ENCODE data around the gene TAAR8.
"Not testable (repeated sequence)": the region's sequence is repeated elsewhere in the genome, so short reads cannot be mapped to it uniquely, and the experiment has no call there.

Gene TAAR8

DNA sequence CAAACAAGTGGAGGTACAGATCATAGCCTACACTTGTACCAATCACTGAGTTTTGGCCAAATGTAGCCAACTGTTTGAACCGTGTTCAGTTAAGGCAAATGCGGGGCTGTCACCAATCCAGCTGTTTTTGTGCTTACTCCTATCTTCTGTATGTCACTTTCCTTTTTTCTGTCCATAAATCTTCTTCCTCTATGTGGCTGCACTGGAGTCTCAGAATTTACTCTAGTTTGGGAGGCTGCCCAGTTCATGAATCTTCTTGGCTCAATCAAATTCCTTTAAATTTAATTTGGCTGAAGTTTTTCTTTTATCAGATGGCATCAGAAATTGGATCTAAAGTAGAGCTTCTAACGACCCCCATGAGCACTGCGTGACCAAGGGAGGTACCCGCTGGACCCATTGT, 27.8 kb upstream of the TAAR8 start:
- TF ChIP-seq, protein P1, sequence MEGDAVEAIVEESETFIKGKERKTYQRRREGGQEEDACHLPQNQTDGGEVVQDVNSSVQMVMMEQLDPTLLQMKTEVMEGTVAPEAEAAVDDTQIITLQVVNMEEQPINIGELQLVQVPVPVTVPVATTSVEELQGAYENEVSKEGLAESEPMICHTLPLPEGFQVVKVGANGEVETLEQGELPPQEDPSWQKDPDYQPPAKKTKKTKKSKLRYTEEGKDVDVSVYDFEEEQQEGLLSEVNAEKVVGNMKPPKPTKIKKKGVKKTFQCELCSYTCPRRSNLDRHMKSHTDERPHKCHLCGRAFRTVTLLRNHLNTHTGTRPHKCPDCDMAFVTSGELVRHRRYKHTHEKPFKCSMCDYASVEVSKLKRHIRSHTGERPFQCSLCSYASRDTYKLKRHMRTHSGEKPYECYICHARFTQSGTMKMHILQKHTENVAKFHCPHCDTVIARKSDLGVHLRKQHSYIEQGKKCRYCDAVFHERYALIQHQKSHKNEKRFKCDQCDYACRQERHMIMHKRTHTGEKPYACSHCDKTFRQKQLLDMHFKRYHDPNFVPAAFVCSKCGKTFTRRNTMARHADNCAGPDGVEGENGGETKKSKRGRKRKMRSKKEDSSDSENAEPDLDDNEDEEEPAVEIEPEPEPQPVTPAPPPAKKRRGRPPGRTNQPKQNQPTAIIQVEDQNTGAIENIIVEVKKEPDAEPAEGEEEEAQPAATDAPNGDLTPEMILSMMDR (IDR thresholded peaks at IDR 0.05; ENCODE audit: insufficient read depth, low read depth, low read length, missing control alignments), result no peak
- no peak for DNase-seq (ENCODE audit: low read depth)
- no peak overlapping the region for H3K4me3 ChIP-seq (ENCODE audit: low read depth, low read length)

DNA sequence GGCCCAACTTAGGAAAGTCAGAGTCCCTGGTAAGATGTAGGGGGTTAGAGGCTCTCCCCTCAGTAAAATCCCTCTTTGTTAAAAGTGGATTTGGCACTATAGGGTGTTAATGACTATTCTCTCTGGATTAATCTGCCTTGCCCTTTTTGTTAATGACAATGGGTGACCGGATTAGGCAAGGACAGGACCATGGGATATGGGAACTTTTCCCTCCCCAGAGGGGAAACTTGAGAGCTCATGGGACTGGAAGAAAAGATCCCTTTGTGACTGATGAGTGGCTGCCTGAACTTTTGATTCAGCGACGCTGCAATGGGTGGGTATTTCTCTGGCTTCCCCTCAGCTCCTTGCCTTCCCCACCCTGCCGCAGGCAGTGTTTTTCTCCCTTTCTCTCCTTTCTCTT, 26.6 kb upstream of the TAAR8 start:
- TF ChIP-seq, protein P1 (IDR thresholded peaks at IDR 0.05; ENCODE audit: insufficient read depth, low read depth, low read length, missing control alignments), result no peak
- no peak for DNase-seq (ENCODE audit: low read depth)
- H3K4me3 ChIP-seq (ENCODE audit: low read depth, low read length), result no peak overlapping the region

DNA sequence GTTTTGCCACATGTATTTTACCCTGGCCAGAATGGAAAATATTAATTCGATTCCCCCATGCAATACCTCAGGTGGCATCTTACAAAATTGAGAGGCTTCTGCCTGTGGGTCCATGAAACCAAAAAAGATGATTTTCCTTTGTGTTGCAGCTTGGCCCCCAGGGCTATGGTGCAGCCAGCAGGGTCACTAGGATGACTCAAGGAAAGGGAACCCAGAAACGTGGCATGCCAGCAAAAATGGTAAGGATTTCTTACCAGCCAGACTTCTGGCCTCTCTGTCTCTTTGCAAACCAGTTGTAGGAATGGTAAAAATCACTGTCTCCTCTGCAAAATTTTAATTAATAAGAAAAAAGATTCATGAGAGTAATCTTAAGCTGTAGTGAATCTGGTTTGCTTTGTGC, 26.0 kb upstream of the TAAR8 start:
- TF ChIP-seq, protein P1 (IDR thresholded peaks at IDR 0.05; ENCODE audit: insufficient read depth, low read depth, low read length, missing control alignments), result no peak
- H3K4me3 ChIP-seq (ENCODE audit: low read depth, low read length), result no peak overlapping the region
- DNase-seq (ENCODE audit: low read depth), result no peak

DNA sequence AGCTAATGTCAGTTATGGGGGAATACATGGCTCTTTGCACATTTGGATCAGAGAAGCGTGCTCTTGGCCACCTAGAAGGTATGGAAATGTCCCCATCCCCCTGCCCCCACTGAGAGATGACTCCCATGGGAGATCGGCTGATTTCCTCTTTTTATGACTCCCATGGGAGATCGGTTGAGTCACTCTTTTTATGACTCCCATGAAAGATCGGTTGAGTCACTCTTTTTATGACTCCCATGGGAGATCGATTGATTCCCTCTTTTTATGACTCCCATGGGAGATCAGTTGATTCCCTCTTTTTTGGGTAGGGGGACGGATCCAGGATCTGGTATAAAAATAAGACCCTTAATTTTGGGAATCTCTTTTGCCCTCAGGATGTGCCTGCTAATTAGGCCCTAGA, 24.7 kb upstream of the TAAR8 start:
- no peak for DNase-seq (ENCODE audit: low read depth)
- TF ChIP-seq, protein P1 (IDR thresholded peaks at IDR 0.05; ENCODE audit: insufficient read depth, low read depth, low read length, missing control alignments), result no peak
- no peak overlapping the region for H3K4me3 ChIP-seq (ENCODE audit: low read depth, low read length)

DNA sequence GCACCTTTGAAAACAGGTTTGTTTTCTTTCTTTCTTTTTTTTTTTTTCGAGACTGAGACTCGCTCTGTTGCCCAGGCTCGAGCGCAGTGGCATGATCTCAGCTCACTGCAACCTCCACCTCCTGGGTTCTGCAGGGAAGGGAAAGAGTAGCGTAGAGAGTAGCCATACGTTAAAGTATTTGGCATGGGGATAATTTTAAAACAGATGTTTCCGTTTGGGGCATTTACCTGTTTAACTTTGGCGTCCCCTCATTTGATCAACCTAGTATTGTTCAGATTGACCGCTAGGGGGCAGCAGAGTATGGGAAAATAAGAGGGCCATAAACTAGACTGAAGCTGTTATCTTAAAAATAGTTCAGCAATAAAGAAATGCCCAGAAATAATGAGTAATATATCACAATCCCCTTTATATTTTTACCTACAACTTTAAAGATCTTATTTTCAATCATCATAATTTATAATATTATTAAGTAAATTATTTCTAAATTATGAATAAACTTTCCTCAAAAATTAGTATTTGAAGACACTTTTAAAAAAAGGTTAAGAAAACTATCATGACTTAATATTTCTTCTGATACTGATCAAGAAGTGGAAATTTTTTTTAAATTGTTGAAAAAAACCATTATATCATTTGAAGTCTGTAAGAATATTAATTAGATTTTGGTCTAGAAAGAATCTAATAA, 22.0 kb upstream of the TAAR8 start:
- peak; percentile 82 for DNase-seq (ENCODE audit: low read depth)
- peak overlapping the region; percentile 27; the same call in 1 of the 2 replicates for H3K4me3 ChIP-seq (ENCODE audit: low read depth, low read length)
- TF ChIP-seq, protein P1 (IDR thresholded peaks at IDR 0.05; ENCODE audit: insufficient read depth, low read depth, low read length, missing control alignments), result peak; percentile 69

DNA sequence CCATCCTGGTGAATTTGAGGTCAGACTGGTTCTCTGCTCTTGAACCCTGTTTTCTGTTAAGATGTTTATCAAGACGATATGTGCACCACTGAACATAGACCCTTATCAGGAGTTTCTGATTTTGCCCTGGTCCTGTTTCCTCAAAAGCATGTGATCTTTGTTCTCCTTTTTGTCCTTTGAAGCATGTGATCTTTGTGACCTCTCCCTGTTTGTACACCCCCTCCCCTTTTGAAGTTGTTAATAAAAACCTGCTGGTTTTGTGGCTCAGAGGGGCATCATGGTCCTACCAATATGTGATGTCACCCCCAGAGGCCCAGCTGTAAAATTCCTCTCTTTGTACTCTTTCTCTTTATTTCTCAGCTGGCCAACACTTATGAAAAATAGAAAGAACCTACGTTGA, 17.9 kb upstream of the TAAR8 start:
- H3K4me3 ChIP-seq (ENCODE audit: low read depth, low read length); DNase-seq (ENCODE audit: low read depth): not testable (repeated sequence)

DNA sequence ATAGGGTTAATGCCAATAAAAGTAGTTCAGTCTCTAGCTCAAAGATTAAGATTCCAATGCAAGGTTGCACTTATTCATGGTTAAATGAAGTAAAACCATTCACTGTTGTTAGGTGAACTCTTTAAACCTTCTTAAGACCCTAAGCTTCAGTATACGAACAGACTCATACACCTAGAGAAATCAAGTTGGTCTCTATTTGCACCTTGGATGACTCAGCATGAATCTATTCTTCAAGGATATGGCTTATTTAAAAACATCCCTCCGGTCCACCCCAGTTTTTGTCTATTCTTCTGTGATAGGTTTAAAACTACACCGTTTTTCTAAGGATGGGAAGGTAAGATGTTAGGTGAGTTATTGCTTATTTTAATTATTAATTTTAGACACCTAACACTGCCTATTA, 15.3 kb upstream of the TAAR8 start:
- TF ChIP-seq, protein P1 (IDR thresholded peaks at IDR 0.05; ENCODE audit: insufficient read depth, low read depth, low read length, missing control alignments), result no peak
- H3K4me3 ChIP-seq (ENCODE audit: low read depth, low read length), result no peak overlapping the region
- no peak for DNase-seq (ENCODE audit: low read depth)
